SH-SY5Y (cell line): ENCODE results near the gene AP5Z1.

Experiments
- GATA2 ChIP-seq: IDR thresholded peaks from 2 replicates; pipeline ENCODE4 v1.6.1; 2011; ENCODE audit warnings: mild to moderate bottlenecking, low read depth, low read length
- GATA3 ChIP-seq: IDR thresholded peaks from 2 replicates; pipeline ENCODE4 v1.6.1; 2011; ENCODE audit warnings: low read depth, mild to moderate bottlenecking, low read length, moderate library complexity

DNA sequence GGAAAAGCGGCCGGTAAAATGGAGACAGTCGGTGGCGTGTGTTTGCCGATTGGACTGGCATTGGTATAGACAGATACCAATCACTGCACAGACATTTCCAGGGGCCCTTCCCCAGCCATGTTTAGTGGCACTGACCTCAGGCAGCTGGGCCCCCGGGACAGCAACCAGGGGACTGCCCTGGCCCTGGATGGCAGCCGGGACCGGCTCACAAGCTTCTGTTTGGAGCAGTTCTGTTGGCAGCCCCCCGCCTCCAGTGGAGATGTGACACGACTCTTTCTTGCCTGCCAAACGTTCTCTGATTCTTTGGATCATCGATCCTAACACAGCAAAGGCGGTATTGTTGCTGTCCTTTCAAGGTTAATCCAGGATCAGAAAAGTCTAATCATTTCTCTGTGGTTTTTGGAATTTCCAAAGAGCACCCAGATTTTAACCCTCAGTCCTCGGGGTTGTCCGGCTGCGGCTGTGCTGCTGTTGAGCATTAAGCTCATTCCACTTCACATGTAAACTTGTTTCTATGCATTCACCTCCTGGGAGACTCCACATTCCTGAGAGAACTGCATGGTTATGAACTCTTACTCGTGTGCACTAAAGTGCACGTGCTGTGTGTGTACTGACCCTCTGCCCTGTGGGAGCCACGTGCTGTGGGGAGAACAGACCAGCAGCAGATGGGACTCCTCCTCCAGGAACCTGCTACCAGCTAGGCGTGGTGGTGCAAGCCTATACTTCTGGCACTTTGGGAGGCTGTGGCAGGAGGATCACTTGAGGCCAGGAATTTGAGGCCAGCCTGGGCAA lies 47.3 kb upstream of the AP5Z1 start:
- TF ChIP-seq GATA2 (no peak), GATA3 (no peak)
